ENCODE data around the gene ERH. TPM values are rescaled to one million over a fixed set of nuclear protein-coding genes. Genes with fewer than 3 reads are reported as not detected.

The ERH gene
- total and polyA plus RNA-seq, 10 of the 15 experiments (the other 5 are each of a cell fraction or from before 2014, with no cell fraction given), result 255 to 852 (median 382) TPM

DNA sequence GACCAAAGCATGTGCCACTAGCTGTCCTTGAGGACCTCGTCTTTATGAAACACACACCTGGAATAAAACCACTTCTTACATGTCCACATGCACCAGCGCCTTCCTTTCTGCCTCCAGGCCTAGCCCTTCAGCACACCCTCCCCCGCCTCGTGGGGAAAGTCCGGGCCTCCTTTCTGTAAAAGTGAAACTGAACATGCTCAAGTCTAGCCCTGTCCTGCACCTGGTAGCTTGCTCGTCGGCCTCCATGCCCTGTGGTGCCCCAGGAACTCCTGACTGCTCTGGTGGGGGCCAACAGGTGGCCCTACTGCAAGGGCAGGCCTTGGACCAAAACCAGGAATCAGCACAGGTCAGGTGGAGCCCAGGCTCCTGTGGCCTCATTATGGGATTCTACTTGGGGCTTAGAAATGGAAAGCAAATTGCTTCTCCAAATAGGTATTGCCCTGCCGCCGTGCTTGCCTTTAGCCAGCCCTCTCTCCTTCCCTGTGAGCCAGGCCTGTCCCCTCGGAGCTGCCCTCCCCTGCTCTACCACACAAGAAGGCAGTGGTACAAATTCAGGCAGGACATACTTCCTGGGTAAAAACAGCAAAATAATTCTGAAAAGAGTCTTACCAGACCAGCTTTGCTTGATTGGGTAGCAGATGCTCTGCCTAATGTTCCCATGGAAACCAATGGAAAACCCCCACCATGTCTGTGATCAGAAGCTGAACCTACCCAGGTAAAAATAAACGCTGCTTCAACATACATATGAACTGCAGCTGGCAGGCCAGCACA lies 43.5 kb downstream of the ERH start (continued):
- TF ChIP-seq, protein P1, sequence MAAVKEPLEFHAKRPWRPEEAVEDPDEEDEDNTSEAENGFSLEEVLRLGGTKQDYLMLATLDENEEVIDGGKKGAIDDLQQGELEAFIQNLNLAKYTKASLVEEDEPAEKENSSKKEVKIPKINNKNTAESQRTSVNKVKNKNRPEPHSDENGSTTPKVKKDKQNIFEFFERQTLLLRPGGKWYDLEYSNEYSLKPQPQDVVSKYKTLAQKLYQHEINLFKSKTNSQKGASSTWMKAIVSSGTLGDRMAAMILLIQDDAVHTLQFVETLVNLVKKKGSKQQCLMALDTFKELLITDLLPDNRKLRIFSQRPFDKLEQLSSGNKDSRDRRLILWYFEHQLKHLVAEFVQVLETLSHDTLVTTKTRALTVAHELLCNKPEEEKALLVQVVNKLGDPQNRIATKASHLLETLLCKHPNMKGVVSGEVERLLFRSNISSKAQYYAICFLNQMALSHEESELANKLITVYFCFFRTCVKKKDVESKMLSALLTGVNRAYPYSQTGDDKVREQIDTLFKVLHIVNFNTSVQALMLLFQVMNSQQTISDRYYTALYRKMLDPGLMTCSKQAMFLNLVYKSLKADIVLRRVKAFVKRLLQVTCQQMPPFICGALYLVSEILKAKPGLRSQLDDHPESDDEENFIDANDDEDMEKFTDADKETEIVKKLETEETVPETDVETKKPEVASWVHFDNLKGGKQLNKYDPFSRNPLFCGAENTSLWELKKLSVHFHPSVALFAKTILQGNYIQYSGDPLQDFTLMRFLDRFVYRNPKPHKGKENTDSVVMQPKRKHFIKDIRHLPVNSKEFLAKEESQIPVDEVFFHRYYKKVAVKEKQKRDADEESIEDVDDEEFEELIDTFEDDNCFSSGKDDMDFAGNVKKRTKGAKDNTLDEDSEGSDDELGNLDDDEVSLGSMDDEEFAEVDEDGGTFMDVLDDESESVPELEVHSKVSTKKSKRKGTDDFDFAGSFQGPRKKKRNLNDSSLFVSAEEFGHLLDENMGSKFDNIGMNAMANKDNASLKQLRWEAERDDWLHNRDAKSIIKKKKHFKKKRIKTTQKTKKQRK (IDR thresholded peaks at IDR 0.05; ENCODE audit: low read depth, low read length), result no peak
- TF ChIP-seq, protein P2, sequence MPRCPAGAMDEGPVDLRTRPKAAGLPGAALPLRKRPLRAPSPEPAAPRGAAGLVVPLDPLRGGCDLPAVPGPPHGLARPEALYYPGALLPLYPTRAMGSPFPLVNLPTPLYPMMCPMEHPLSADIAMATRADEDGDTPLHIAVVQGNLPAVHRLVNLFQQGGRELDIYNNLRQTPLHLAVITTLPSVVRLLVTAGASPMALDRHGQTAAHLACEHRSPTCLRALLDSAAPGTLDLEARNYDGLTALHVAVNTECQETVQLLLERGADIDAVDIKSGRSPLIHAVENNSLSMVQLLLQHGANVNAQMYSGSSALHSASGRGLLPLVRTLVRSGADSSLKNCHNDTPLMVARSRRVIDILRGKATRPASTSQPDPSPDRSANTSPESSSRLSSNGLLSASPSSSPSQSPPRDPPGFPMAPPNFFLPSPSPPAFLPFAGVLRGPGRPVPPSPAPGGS (IDR thresholded peaks at IDR 0.05; ENCODE audit: borderline replicate concordance, insufficient read depth, low read depth, low read length, poor library complexity, severe bottlenecking), result no peak
- TF ChIP-seq MEF2B (IDR thresholded peaks at IDR 0.05; ENCODE audit: partially characterized antibody, poor library complexity, severe bottlenecking) (peak; percentile 42), YBX1 (IDR thresholded peaks at IDR 0.05) (no peak), ESRRA (IDR thresholded peaks at IDR 0.05; ENCODE audit: low read length) (no peak), CHD1 (IDR thresholded peaks at IDR 0.05; ENCODE audit: low read depth, low read length) (no peak), CREB1 (IDR thresholded peaks at IDR 0.05; ENCODE audit: low read depth) (0 out of 2 replicates have a peak, but pooled peaks have one; percentile 33), WRNIP1 (IDR thresholded peaks at IDR 0.05; ENCODE audit: borderline replicate concordance, low read depth, low read length) (no peak), CHD2 (IDR thresholded peaks at IDR 0.05; ENCODE audit: borderline replicate concordance, low read depth, low read length) (peak; percentile 75), MTA3 (IDR thresholded peaks at IDR 0.05; ENCODE audit: borderline replicate concordance, low read length) (no peak), NRF1 (conservative IDR thresholded peaks at IDR 0.05; ENCODE audit: low read depth, low read length) (no peak; the same call in 1 of the 2 replicates), ATF7 (IDR thresholded peaks at IDR 0.05; ENCODE audit: low read depth) (no peak; the same call in 1 of the 2 replicates), CEBPB (IDR thresholded peaks at IDR 0.05; ENCODE audit: borderline replicate concordance in 1 of 2, low read depth in 2 of 2, low read length in 2 of 2) (no peak), ZNF24 (IDR thresholded peaks at IDR 0.05) (0 out of 2 replicates have a peak, but pooled peaks have one; percentile 20), EZH2 (IDR thresholded peaks at IDR 0.05; ENCODE audit: borderline replicate concordance, control insufficient read depth, low read depth, low read length) (no peak), SIN3A (IDR thresholded peaks at IDR 0.05; ENCODE audit: low read depth, low read length) (no peak), MYC (IDR thresholded peaks at IDR 0.05; ENCODE audit: insufficient read depth, insufficient read length, insufficient replicate concordance, low read length, severe bottlenecking) (no peak), TBL1XR1 (IDR thresholded peaks at IDR 0.05; ENCODE audit: low read depth, low read length) (peak; percentile 66; the same call in 1 of the 2 replicates), NR2C2 (IDR thresholded peaks at IDR 0.05; ENCODE audit: borderline replicate concordance, control insufficient read depth, insufficient read length, low read depth) (no peak), ZZZ3 (IDR thresholded peaks at IDR 0.05; ENCODE audit: control insufficient read depth, insufficient read length, low read depth) (no peak)
- TF ChIP-seq, protein P3, sequence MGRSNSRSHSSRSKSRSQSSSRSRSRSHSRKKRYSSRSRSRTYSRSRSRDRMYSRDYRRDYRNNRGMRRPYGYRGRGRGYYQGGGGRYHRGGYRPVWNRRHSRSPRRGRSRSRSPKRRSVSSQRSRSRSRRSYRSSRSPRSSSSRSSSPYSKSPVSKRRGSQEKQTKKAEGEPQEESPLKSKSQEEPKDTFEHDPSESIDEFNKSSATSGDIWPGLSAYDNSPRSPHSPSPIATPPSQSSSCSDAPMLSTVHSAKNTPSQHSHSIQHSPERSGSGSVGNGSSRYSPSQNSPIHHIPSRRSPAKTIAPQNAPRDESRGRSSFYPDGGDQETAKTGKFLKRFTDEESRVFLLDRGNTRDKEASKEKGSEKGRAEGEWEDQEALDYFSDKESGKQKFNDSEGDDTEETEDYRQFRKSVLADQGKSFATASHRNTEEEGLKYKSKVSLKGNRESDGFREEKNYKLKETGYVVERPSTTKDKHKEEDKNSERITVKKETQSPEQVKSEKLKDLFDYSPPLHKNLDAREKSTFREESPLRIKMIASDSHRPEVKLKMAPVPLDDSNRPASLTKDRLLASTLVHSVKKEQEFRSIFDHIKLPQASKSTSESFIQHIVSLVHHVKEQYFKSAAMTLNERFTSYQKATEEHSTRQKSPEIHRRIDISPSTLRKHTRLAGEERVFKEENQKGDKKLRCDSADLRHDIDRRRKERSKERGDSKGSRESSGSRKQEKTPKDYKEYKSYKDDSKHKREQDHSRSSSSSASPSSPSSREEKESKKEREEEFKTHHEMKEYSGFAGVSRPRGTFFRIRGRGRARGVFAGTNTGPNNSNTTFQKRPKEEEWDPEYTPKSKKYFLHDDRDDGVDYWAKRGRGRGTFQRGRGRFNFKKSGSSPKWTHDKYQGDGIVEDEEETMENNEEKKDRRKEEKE (IDR thresholded peaks at IDR 0.05), result no peak
